Epithelial cell of esophagus (primary cell): ENCODE results near the gene ARNT2.

Source experiments
- DNase-seq: peaks from one replicate; pipeline ENCODE4 v3.0.0; 2010; ENCODE audit warnings: low read depth
- H3K4me3 ChIP-seq: 2 replicates; pipeline ENCODE4 v1.5.1; 2011; ENCODE audit warnings: mild to moderate bottlenecking, low read length, control low read depth
- TF ChIP-seq, protein P1 (sequence below): IDR thresholded peaks from 2 replicates; pipeline ENCODE4 v1.5.1; 2011; ENCODE audit warnings: low read depth, mild to moderate bottlenecking, low read length, control low read depth, inconsistent platforms; ENCODE audit not compliant: insufficient read depth; ENCODE audit errors: missing control alignments

The ARNT2 gene

GRCh38 chr15:80404057-80404760 lies at the start of gene ARNT2:
Gene ARNT2 (plus strand): TSS chr15:80404382. CDS start chr15:80404516, 134 bp downstream.
- DNase-seq = no peak
- TF ChIP-seq, protein P1, sequence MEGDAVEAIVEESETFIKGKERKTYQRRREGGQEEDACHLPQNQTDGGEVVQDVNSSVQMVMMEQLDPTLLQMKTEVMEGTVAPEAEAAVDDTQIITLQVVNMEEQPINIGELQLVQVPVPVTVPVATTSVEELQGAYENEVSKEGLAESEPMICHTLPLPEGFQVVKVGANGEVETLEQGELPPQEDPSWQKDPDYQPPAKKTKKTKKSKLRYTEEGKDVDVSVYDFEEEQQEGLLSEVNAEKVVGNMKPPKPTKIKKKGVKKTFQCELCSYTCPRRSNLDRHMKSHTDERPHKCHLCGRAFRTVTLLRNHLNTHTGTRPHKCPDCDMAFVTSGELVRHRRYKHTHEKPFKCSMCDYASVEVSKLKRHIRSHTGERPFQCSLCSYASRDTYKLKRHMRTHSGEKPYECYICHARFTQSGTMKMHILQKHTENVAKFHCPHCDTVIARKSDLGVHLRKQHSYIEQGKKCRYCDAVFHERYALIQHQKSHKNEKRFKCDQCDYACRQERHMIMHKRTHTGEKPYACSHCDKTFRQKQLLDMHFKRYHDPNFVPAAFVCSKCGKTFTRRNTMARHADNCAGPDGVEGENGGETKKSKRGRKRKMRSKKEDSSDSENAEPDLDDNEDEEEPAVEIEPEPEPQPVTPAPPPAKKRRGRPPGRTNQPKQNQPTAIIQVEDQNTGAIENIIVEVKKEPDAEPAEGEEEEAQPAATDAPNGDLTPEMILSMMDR = no peak
- H3K4me3 ChIP-seq = no peak within 1 kb of the TSS

- no peak overlapping the region for H3K4me3 ChIP-seq
- no peak for DNase-seq
- TF ChIP-seq, protein P1 = no peak
These were observed 37.1 kb upstream of the ARNT2 start for GRCh38 chr15:80367094-80367493.

- H3K4me3 ChIP-seq = no peak overlapping the region
- peak; percentile 4 for DNase-seq
- TF ChIP-seq, protein P1 = no peak
These were observed 36.5 kb upstream of the ARNT2 start for GRCh38 chr15:80367661-80368060.

- TF ChIP-seq, protein P1 = no peak
- no peak overlapping the region for H3K4me3 ChIP-seq
- DNase-seq = no peak
These were observed 32.3 kb upstream of the ARNT2 start for GRCh38 chr15:80371924-80372323.

GRCh38 chr15:80374441-80374840 lies 29.7 kb upstream of the ARNT2 start:
- H3K4me3 ChIP-seq = no peak overlapping the region
- no peak for DNase-seq
- TF ChIP-seq, protein P1 = no peak

GRCh38 chr15:80375968-80376891 lies 28.0 kb upstream of the ARNT2 start:
- DNase-seq = no peak
- TF ChIP-seq, protein P1 = no peak
- H3K4me3 ChIP-seq = no peak overlapping the region
